CD4-positive, CD25-positive, alpha-beta regulatory T cell (primary cell): ENCODE measurements around the gene PRICKLE1. TPM values are rescaled to one million over a fixed set of nuclear protein-coding genes. Genes with fewer than 3 reads are reported as not detected.

ENCODE experiments used
- ATAC-seq, 2 donors: fragments of 150-1000 bp; cut with Tn5 transposase; one replicate each; pipeline ENCODE4 v1.10.0; 2021; ENCODE audit warnings: low read depth in 2 of 2, moderate number of reproducible peaks in 2 of 2, moderate library complexity in 1 of 2
- DNase-seq, 3 donors: peaks; one replicate each; pipeline versions ENCODE4 v3.0.0 to v3.0.0-alpha.2; 2012 to 2022; ENCODE audit warnings: mixed read lengths in 1 of 3
- H3K27ac ChIP-seq: one replicate; pipeline ENCODE4 v1.7.0; 2013; ENCODE audit warnings: mild to moderate bottlenecking, low read length; ENCODE audit not compliant: insufficient read depth, poor library complexity, severe bottlenecking
- H3K27me3 ChIP-seq: one replicate; pipeline ENCODE4 v1.7.0; 2013; ENCODE audit warnings: low read length; ENCODE audit not compliant: control insufficient read depth, insufficient read depth
- H3K36me3 ChIP-seq: one replicate; pipeline ENCODE4 v1.7.0; 2013; ENCODE audit warnings: mild to moderate bottlenecking, low read length, moderate library complexity; ENCODE audit not compliant: control insufficient read depth, insufficient read depth
- H3K4me1 ChIP-seq: 2 replicates; pipeline ENCODE4 v1.7.0; 2013; ENCODE audit warnings: mild to moderate bottlenecking, low read length; ENCODE audit not compliant: insufficient read depth, control insufficient read depth, poor library complexity, severe bottlenecking
- H3K4me3 ChIP-seq: one replicate; pipeline ENCODE4 v1.7.0; 2013; ENCODE audit warnings: low read depth, mild to moderate bottlenecking, low read length, moderate library complexity
- H3K9me3 ChIP-seq, 2 experiments: 1 replicate in 1 of 2; 2 replicates in 1 of 2; pipeline ENCODE4 v1.7.0; 2013; ENCODE audit warnings: low read length in 2 of 2, mild to moderate bottlenecking in 1 of 2, moderate library complexity in 1 of 2; ENCODE audit not compliant: control insufficient read depth in 2 of 2
- H3K27ac Mint-ChIP-seq, 3 donors: one replicate each; pipeline ENCODE4 v1.8.0; 2020 to 2022; ENCODE audit warnings: mild to moderate bottlenecking in 3 of 3, mixed read lengths in 3 of 3, moderate library complexity in 2 of 3
- H3K27me3 Mint-ChIP-seq: one replicate; pipeline ENCODE4 v1.8.0; 2022; ENCODE audit warnings: mild to moderate bottlenecking, mixed read lengths
- H3K36me3 Mint-ChIP-seq: one replicate; pipeline ENCODE4 v1.8.0; 2020; ENCODE audit warnings: mixed read lengths
- H3K4me1 Mint-ChIP-seq, 4 donors: one replicate each; pipeline ENCODE4 v1.8.0; 2020 to 2022; ENCODE audit warnings: mixed read lengths in 4 of 4, mild to moderate bottlenecking in 1 of 4
- H3K4me3 Mint-ChIP-seq, 4 donors: one replicate each; pipeline ENCODE4 v1.8.0; 2020 to 2022; ENCODE audit warnings: mild to moderate bottlenecking in 4 of 4, mixed read lengths in 4 of 4, moderate library complexity in 3 of 4
- H3K9me3 Mint-ChIP-seq, 7 donors: one replicate each; pipeline ENCODE4 v1.8.0; 2020 to 2022; ENCODE audit warnings: mixed read lengths in 7 of 7, mild to moderate bottlenecking in 3 of 7, moderate library complexity in 2 of 7
- polyA plus RNA-seq, 4 donors: library from polyadenylated mRNA; unstranded; fragments of 300-500 nt; fragmentation: Illumina TruSeq; gene quantifications; one replicate each; pipeline ENCODE4 v1.2.3, GENCODE V29; 2021
- total RNA-seq: library from RNA; stranded (reverse); gene quantifications from one replicate; pipeline ENCODE4 v1.2.3, GENCODE V29; 2022

PRICKLE1 gene
- total and polyA plus RNA-seq, 5 donors from 2014 or later: 0.05 to 2.2 (median 0.46) TPM; not detected in 1

- Mint-ChIP-seq H3K27me3 (peaks cover 7% of the 10 kb centered on the region), H3K9me3 (peaks cover 0 to 1% (median 0%) of the 10 kb centered on the region in 7 donors), H3K36me3 (no peaks in the 10 kb centered on the region), H3K27ac (no peak overlapping the region), H3K4me1 (no peaks in the 10 kb centered on the region), H3K4me3 (no peak overlapping the region)
- Histone ChIP-seq H3K27me3 (no peaks in the 10 kb centered on the region), H3K9me3 (no peaks in the 10 kb centered on the region), H3K4me3 (no peak overlapping the region), H3K27ac (no peak overlapping the region), H3K4me1 (no peaks in the 10 kb centered on the region), H3K36me3 (no peaks in the 10 kb centered on the region)
- ATAC-seq: no peak
- DNase-seq: no peak
These were observed 64.8 kb downstream of the PRICKLE1 start for GRCh38 chr12:42524716-42525115.

DNA sequence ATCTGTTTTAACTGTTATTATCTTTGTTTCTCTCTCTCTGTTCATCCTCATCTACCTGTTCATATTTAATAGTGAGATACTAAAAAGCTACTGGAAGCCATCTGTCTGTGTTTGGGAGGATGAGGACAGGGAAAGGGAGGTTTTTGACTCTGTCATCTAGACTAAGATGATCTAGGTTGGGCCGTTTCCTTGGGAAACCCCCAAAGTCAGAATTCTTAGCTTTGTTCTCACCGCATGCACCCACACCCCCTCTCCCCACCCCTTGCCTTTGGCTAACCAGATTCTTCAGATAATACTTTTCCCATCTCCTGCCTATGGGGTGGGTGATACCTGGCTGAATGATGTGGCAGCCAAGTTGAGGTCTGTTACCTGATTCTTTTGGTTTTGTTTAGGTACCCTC is 73.0 kb downstream of the PRICKLE1 start:
- Mint-ChIP-seq H3K4me1 (no peaks in the 10 kb centered on the region), H3K27ac (no peak overlapping the region), H3K4me3 (no peak overlapping the region), H3K36me3 (no peaks in the 10 kb centered on the region), H3K9me3 (peaks cover 0 to 5% (median 2%) of the 10 kb centered on the region in 7 donors), H3K27me3 (peaks cover 7% of the 10 kb centered on the region)
- ATAC-seq (no peak), DNase-seq (no peak)
- no peaks in the 10 kb centered on the region for H3K9me3 ChIP-seq
- no peaks in the 10 kb centered on the region for H3K4me1 ChIP-seq
- no peaks in the 10 kb centered on the region for H3K27me3 ChIP-seq
- no peaks in the 10 kb centered on the region for H3K36me3 ChIP-seq
- H3K27ac ChIP-seq: no peak overlapping the region
- no peak overlapping the region for H3K4me3 ChIP-seq

GRCh38 chr12:42511656-42512055 is 77.9 kb downstream of the PRICKLE1 start:
- H3K4me1 ChIP-seq: no peaks in the 10 kb centered on the region
- H3K4me1 Mint-ChIP-seq: no peaks in the 10 kb centered on the region
- no peaks in the 10 kb centered on the region for H3K27me3 Mint-ChIP-seq

GRCh38 chr12:42510823-42511222 is 78.7 kb downstream of the PRICKLE1 start:
- H3K36me3 Mint-ChIP-seq: no peaks in the 10 kb centered on the region
- ATAC-seq (no peak), DNase-seq (no peak)
- no peak overlapping the region for H3K4me3 Mint-ChIP-seq
- Histone ChIP-seq H3K4me3 (no peak overlapping the region), H3K27me3 (no peaks in the 10 kb centered on the region), H3K9me3 (no peaks in the 10 kb centered on the region), H3K27ac (no peak overlapping the region), H3K36me3 (no peaks in the 10 kb centered on the region), H3K4me1 (no peaks in the 10 kb centered on the region)
- H3K9me3 Mint-ChIP-seq: peaks cover 0 to under 1% (median 0%) of the 10 kb centered on the region in 7 donors
- H3K4me1 Mint-ChIP-seq: no peaks in the 10 kb centered on the region
- H3K27ac Mint-ChIP-seq: no peak overlapping the region
- no peaks in the 10 kb centered on the region for H3K27me3 Mint-ChIP-seq

More at GRCh38 chr12:42511656-42512055, 77.9 kb downstream of the PRICKLE1 start:
- Histone ChIP-seq H3K36me3 (no peaks in the 10 kb centered on the region), H3K4me3 (no peak overlapping the region), H3K9me3 (no peaks in the 10 kb centered on the region), H3K27me3 (no peaks in the 10 kb centered on the region), H3K27ac (no peak overlapping the region)
- ATAC-seq: no peak
- no peaks in the 10 kb centered on the region for H3K36me3 Mint-ChIP-seq
- peaks cover 0 to 3% (median 0%) of the 10 kb centered on the region in 7 donors for H3K9me3 Mint-ChIP-seq
- no peak overlapping the region for H3K4me3 Mint-ChIP-seq
- H3K27ac Mint-ChIP-seq: no peak overlapping the region
- no peak for DNase-seq

DNA sequence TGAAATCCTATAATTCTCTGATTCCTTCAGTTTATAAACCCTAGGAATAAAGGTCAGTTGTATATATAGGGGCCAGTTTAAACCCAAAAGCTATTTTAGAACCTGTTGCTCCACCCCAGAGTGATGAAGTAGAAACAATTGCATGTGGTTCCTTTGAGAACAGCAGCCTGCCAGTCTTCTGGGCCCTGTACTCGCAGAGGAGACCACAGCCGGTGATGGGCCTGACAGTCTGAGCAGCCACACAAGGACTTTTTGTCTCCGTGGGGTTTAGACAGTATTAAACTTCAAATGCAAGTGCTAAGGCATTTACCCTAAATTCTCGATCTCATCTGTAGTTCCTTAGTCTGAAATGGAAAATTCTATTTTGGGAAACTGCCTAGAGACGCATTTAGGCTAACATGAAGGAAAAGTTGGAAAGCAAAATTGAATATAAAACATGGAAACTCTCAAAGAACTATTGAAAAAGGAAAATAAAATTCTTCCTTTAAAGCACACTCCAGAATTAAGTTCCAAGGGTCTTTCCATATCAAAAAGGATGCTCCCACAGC is 80.6 kb downstream of the PRICKLE1 start:
- peaks cover 6% of the 10 kb centered on the region for H3K27me3 Mint-ChIP-seq
- DNase-seq (no peak), ATAC-seq (no peak)
- Histone ChIP-seq H3K36me3 (no peaks in the 10 kb centered on the region), H3K27me3 (peaks cover 3% of the 10 kb centered on the region), H3K4me3 (no peak overlapping the region), H3K4me1 (no peaks in the 10 kb centered on the region), H3K9me3 (no peaks in the 10 kb centered on the region), H3K27ac (no peak overlapping the region)
- H3K4me3 Mint-ChIP-seq: no peak overlapping the region
- H3K27ac Mint-ChIP-seq: no peak overlapping the region
- no peaks in the 10 kb centered on the region for H3K9me3 Mint-ChIP-seq
- H3K4me1 Mint-ChIP-seq: no peaks in the 10 kb centered on the region
- H3K36me3 Mint-ChIP-seq: no peaks in the 10 kb centered on the region

DNA sequence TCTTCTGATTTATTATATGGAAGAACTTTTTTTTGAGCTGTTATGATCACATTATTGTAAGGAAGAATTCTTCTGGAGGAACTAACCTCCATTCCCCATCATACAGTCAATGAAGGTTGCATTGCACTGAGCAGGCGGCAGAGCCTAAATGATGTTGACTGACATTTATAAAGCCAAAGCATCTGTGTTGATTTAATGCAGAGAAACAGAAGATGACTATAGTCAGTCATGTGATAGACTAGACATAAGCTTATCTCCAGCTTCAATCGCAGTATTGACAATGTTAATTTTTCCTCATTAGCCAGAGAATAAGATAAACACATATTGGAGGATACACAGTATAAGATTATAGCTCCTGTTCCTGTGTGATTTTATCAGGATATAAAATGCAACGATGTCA is 82.0 kb downstream of the PRICKLE1 start:
- Histone ChIP-seq H3K27me3 (peaks cover 3% of the 10 kb centered on the region), H3K4me1 (no peaks in the 10 kb centered on the region), H3K9me3 (no peaks in the 10 kb centered on the region), H3K36me3 (no peaks in the 10 kb centered on the region), H3K27ac (no peak overlapping the region), H3K4me3 (no peak overlapping the region)
- DNase-seq: no peak
- Mint-ChIP-seq H3K27me3 (peaks cover 10% of the 10 kb centered on the region), H3K36me3 (no peaks in the 10 kb centered on the region), H3K9me3 (no peaks in the 10 kb centered on the region), H3K4me1 (no peaks in the 10 kb centered on the region), H3K4me3 (no peak overlapping the region), H3K27ac (no peak overlapping the region)
- ATAC-seq: no peak

- Mint-ChIP-seq H3K9me3 (no peaks in the 10 kb centered on the region), H3K36me3 (no peaks in the 10 kb centered on the region), H3K4me3 (peak overlapping the region in 1 of 4 donors; percentile 12), H3K27ac (no peak overlapping the region), H3K27me3 (peaks cover 10% of the 10 kb centered on the region), H3K4me1 (no peaks in the 10 kb centered on the region)
- no peak for DNase-seq
- H3K27ac ChIP-seq: no peak overlapping the region
- H3K4me1 ChIP-seq: no peaks in the 10 kb centered on the region
- H3K36me3 ChIP-seq: no peaks in the 10 kb centered on the region
- no peaks in the 10 kb centered on the region for H3K9me3 ChIP-seq
- H3K4me3 ChIP-seq: no peak overlapping the region
- H3K27me3 ChIP-seq: peaks cover 3% of the 10 kb centered on the region
- no peak for ATAC-seq
These were observed 82.5 kb downstream of the PRICKLE1 start for GRCh38 chr12:42507081-42507480.

- Histone ChIP-seq H3K27ac (no peak overlapping the region), H3K9me3 (no peaks in the 10 kb centered on the region), H3K27me3 (peaks cover 3% of the 10 kb centered on the region), H3K36me3 (no peaks in the 10 kb centered on the region), H3K4me3 (no peak overlapping the region), H3K4me1 (no peaks in the 10 kb centered on the region)
- H3K4me1 Mint-ChIP-seq: no peaks in the 10 kb centered on the region
- ATAC-seq (no peak), DNase-seq (no peak)
- H3K4me3 Mint-ChIP-seq: no peak overlapping the region
- no peaks in the 10 kb centered on the region for H3K9me3 Mint-ChIP-seq
- H3K27me3 Mint-ChIP-seq: peaks cover 10% of the 10 kb centered on the region
- H3K27ac Mint-ChIP-seq: peak overlapping the region in 1 of 3 donors; percentile 15
- no peaks in the 10 kb centered on the region for H3K36me3 Mint-ChIP-seq
These were observed 85.5 kb downstream of the PRICKLE1 start for GRCh38 chr12:42504049-42504448.
